GM23338 (cell line): Measurements from ENCODE around the gene EPAS1. TPM values are rescaled to one million over a fixed set of nuclear protein-coding genes. Genes with fewer than 3 reads are reported as not detected.

Source experiments
- ATAC-seq: fragments of 200-7000 bp; cut with Tn5 transposase; 3 replicates; pipeline ENCODE4 v1.9.1; 2020
- DNase-seq: peaks from one replicate; pipeline ENCODE4 v3.0.0-alpha.2; 2015; ENCODE audit warnings: low spot score
- H2AFZ ChIP-seq: fragments of 200-600 bp; sonication (generic); 2 replicates; pipeline ENCODE4 v1.8.0; 2016; ENCODE audit warnings: antibody characterized with exemption, mild to moderate bottlenecking, moderate library complexity
- H3F3A ChIP-seq: fragments of 200-600 bp; sonication (generic); replicated peaks from 2 replicates; pipeline ENCODE4 v1.8.0; 2017; ENCODE audit warnings: antibody characterized with exemption, mixed run types, low read depth
- H3K27ac ChIP-seq: fragments of 200-600 bp; sonication (generic); 2 replicates; pipeline ENCODE4 v1.6.1; 2016; ENCODE audit warnings: low read depth
- H3K27me3 ChIP-seq: fragments of 200-600 bp; sonication (generic); 2 replicates; pipeline ENCODE4 v1.8.0; 2016; ENCODE audit warnings: mild to moderate bottlenecking, mixed run types, moderate library complexity; ENCODE audit not compliant: insufficient read depth
- H3K36me3 ChIP-seq: fragments of 200-600 bp; sonication (generic); 2 replicates; pipeline ENCODE4 v1.8.0; 2016; ENCODE audit warnings: mild to moderate bottlenecking; ENCODE audit not compliant: insufficient read depth
- H3K4me1 ChIP-seq: fragments of 200-600 bp; sonication (generic); 2 replicates; pipeline ENCODE4 v1.8.0; 2016; ENCODE audit warnings: mild to moderate bottlenecking, moderate library complexity; ENCODE audit not compliant: insufficient read depth
- H3K4me2 ChIP-seq: fragments of 200-600 bp; sonication (generic); 2 replicates; pipeline ENCODE4 v1.7.1; 2017; ENCODE audit warnings: mixed run types
- H3K4me3 ChIP-seq: fragments of 200-600 bp; sonication (generic); 2 replicates; pipeline ENCODE4 v1.6.1; 2016; ENCODE audit warnings: mixed run types
- H3K79me2 ChIP-seq: fragments of 200-600 bp; sonication (generic); replicated peaks from 2 replicates; pipeline ENCODE4 v1.8.0; 2017; ENCODE audit warnings: mild to moderate bottlenecking; ENCODE audit not compliant: insufficient read depth
- H3K9me2 ChIP-seq: fragments of 200-600 bp; sonication (generic); 2 replicates; pipeline ENCODE4 v1.8.0; 2017; ENCODE audit not compliant: insufficient read depth
- H4K20me1 ChIP-seq: fragments of 200-600 bp; sonication (generic); replicated peaks from 2 replicates; pipeline ENCODE4 v1.8.0; 2017; ENCODE audit warnings: mild to moderate bottlenecking; ENCODE audit not compliant: insufficient read depth
- H3K27ac Mint-ChIP-seq: 2 replicates; pipeline ENCODE4 v1.8.0; 2020; ENCODE audit warnings: inconsistent platforms, mild to moderate bottlenecking, moderate library complexity, mixed read lengths
- H3K27me3 Mint-ChIP-seq: 3 replicates; pipeline ENCODE4 v1.8.0; 2022; ENCODE audit warnings: low read depth, mild to moderate bottlenecking, moderate library complexity, mixed read lengths, inconsistent platforms; ENCODE audit not compliant: insufficient read depth, poor library complexity
- H3K36me3 Mint-ChIP-seq: 3 replicates; pipeline ENCODE4 v1.8.0; 2021; ENCODE audit warnings: low read depth, mild to moderate bottlenecking, inconsistent platforms, moderate library complexity, mixed read lengths
- H3K4me1 Mint-ChIP-seq: 3 replicates; pipeline ENCODE4 v1.8.0; 2020; ENCODE audit warnings: mild to moderate bottlenecking, inconsistent platforms, mixed read lengths
- H3K4me3 Mint-ChIP-seq: 3 replicates; pipeline ENCODE4 v1.8.0; 2021; ENCODE audit warnings: moderate library complexity, mild to moderate bottlenecking, inconsistent platforms, mixed read lengths
- H3K9me3 Mint-ChIP-seq: 3 replicates; pipeline ENCODE4 v1.8.0; 2020; ENCODE audit warnings: moderate library complexity, mild to moderate bottlenecking, inconsistent platforms, mixed read lengths
- CREB1 ChIP-seq: fragments of 250-450 bp; sonication (Bioruptor Pico); IDR thresholded peaks from 2 replicates; pipeline ENCODE4 v1.5.0; 2020; ENCODE audit warnings: low read depth, mild to moderate bottlenecking, moderate library complexity
- CTCF ChIP-seq, 2 experiments: fragments of 200-600 bp in 1 of 2; sonication (generic) in 1 of 2; conservative IDR thresholded peaks; 2 replicates each; pipeline versions ENCODE4 v1.5.1 to v1.6.1; 2016 to 2017; ENCODE audit warnings: antibody characterized with exemption in 2 of 2, low read depth in 2 of 2, mild to moderate bottlenecking in 2 of 2, moderate library complexity in 1 of 2
- EZH2 ChIP-seq: fragments of 200-600 bp; sonication (generic); IDR thresholded peaks from one replicate; pipeline ENCODE4 v1.8.0; 2017; ENCODE audit warnings: antibody characterized with exemption, mild to moderate bottlenecking, low read depth; ENCODE audit not compliant: unreplicated experiment
- EZH2phosphoT487 ChIP-seq: fragments of 200-600 bp; sonication (generic); IDR thresholded peaks from one replicate; pipeline ENCODE4 v1.8.1; 2018; ENCODE audit warnings: antibody characterized with exemption; ENCODE audit not compliant: unreplicated experiment
- JUNB ChIP-seq: IDR thresholded peaks from one replicate; pipeline ENCODE4 v1.6.1; 2016; ENCODE audit warnings: antibody characterized with exemption; ENCODE audit not compliant: unreplicated experiment
- NANOG ChIP-seq: IDR thresholded peaks from 2 replicates; pipeline ENCODE4 v1.6.1; 2016; ENCODE audit warnings: antibody characterized with exemption, borderline replicate concordance
- POLR2AphosphoS5 ChIP-seq: IDR thresholded peaks from 2 replicates; pipeline ENCODE4 v1.6.1; 2016; ENCODE audit warnings: antibody characterized with exemption, low read depth
- ZNF114 ChIP-seq: fragments of 250-450 bp; sonication (Bioruptor Pico); IDR thresholded peaks from 2 replicates; pipeline ENCODE4 v1.5.0; 2020; ENCODE audit warnings: mild to moderate bottlenecking, moderate library complexity
- ZNF331 ChIP-seq: fragments of 250-450 bp; sonication (Bioruptor Pico); IDR thresholded peaks from 2 replicates; pipeline ENCODE4 v1.5.0; 2020; ENCODE audit warnings: low read depth, mild to moderate bottlenecking, moderate library complexity
- polyA plus RNA-seq: library from polyadenylated mRNA; unstranded; fragments of >200 nt; fragmentation: Nextera tagmentation; extraction: Ambion mirVana; gene quantifications from 2 replicates; pipeline ENCODE4 v1.2.1, GENCODE V29; 2016
- total RNA-seq: library from RNA; depleted of rRNA; stranded (reverse); fragments of >200 nt; shearing (Covaris generic); gene quantifications from 2 replicates; pipeline ENCODE4 v1.2.3, GENCODE V29; 2014
- TF ChIP-seq, protein P1 (sequence below): IDR thresholded peaks from one replicate; pipeline ENCODE4 v1.6.1; 2018; ENCODE audit warnings: antibody characterized with exemption; ENCODE audit not compliant: unreplicated experiment
- TF ChIP-seq, protein P2 (sequence below): IDR thresholded peaks from 2 replicates; pipeline ENCODE4 v1.6.1; 2016; ENCODE audit warnings: antibody characterized with exemption

The EPAS1 gene
- total and polyA plus RNA-seq, 2 experiments from 2014 or later: 0.68 to 5.4 TPM

GRCh38 chr2:46328829-46329228, 31.6 kb downstream of the EPAS1 start (continued):
- TF ChIP-seq, protein P1, sequence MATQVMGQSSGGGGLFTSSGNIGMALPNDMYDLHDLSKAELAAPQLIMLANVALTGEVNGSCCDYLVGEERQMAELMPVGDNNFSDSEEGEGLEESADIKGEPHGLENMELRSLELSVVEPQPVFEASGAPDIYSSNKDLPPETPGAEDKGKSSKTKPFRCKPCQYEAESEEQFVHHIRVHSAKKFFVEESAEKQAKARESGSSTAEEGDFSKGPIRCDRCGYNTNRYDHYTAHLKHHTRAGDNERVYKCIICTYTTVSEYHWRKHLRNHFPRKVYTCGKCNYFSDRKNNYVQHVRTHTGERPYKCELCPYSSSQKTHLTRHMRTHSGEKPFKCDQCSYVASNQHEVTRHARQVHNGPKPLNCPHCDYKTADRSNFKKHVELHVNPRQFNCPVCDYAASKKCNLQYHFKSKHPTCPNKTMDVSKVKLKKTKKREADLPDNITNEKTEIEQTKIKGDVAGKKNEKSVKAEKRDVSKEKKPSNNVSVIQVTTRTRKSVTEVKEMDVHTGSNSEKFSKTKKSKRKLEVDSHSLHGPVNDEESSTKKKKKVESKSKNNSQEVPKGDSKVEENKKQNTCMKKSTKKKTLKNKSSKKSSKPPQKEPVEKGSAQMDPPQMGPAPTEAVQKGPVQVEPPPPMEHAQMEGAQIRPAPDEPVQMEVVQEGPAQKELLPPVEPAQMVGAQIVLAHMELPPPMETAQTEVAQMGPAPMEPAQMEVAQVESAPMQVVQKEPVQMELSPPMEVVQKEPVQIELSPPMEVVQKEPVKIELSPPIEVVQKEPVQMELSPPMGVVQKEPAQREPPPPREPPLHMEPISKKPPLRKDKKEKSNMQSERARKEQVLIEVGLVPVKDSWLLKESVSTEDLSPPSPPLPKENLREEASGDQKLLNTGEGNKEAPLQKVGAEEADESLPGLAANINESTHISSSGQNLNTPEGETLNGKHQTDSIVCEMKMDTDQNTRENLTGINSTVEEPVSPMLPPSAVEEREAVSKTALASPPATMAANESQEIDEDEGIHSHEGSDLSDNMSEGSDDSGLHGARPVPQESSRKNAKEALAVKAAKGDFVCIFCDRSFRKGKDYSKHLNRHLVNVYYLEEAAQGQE: no peak
- no peak for TF ChIP-seq CTCF (conservative IDR thresholded peaks at IDR 0.05; ENCODE audit: low read depth in 2 of 2)
- no peak for TF ChIP-seq NANOG
- TF ChIP-seq ZNF331 (CRISPR knock-in tag): no peak

- no peaks in the 10 kb centered on the region for H3K36me3 ChIP-seq
- Mint-ChIP-seq H3K36me3 (no peaks in the 10 kb centered on the region), H3K4me3 (no peak overlapping the region), H3K9me3 (no peaks in the 10 kb centered on the region; the same call in 2 of the 3 replicates), H3K27me3 (no peaks in the 10 kb centered on the region), H3K4me1 (peaks cover 16% of the 10 kb centered on the region), H3K27ac (no peak overlapping the region)
- H3F3A ChIP-seq: no peaks in the 10 kb centered on the region
- no peak overlapping the region for H3K4me2 ChIP-seq
- no peaks in the 10 kb centered on the region for H3K27me3 ChIP-seq
- H3K9me2 ChIP-seq: 0 out of 2 replicates have a peak, but pooled peaks cover 9% of the 10 kb centered on the region
- H4K20me1 ChIP-seq: no peaks in the 10 kb centered on the region
- H3K27ac ChIP-seq: no peak overlapping the region
- H3K79me2 ChIP-seq: no peaks in the 10 kb centered on the region
- DNase-seq: no peak
- peaks cover 9% of the 10 kb centered on the region for H3K4me1 ChIP-seq
- ATAC-seq: no peak
- no peak overlapping the region for H3K4me3 ChIP-seq
- H2AFZ ChIP-seq: no peak overlapping the region
- no peak for TF ChIP-seq CREB1 (CRISPR knock-in tag)
- no peak for TF ChIP-seq EZH2
- TF ChIP-seq, protein P2, sequence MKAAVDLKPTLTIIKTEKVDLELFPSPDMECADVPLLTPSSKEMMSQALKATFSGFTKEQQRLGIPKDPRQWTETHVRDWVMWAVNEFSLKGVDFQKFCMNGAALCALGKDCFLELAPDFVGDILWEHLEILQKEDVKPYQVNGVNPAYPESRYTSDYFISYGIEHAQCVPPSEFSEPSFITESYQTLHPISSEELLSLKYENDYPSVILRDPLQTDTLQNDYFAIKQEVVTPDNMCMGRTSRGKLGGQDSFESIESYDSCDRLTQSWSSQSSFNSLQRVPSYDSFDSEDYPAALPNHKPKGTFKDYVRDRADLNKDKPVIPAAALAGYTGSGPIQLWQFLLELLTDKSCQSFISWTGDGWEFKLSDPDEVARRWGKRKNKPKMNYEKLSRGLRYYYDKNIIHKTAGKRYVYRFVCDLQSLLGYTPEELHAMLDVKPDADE: no peak
- TF ChIP-seq POLR2AphosphoS5: no peak
- TF ChIP-seq JUNB: no peak
- no peak for TF ChIP-seq NANOG
- TF ChIP-seq ZNF331 (CRISPR knock-in tag): no peak
- no peak for TF ChIP-seq ZNF114
- TF ChIP-seq CTCF (conservative IDR thresholded peaks at IDR 0.05; ENCODE audit: low read depth in 2 of 2): no peak
- TF ChIP-seq EZH2phosphoT487: no peak
Measured at GRCh38 chr2:46329340-46329739, 32.1 kb downstream of the EPAS1 start.
